ENCODE measurements around the gene FRMD3.

FRMD3 gene

DNA sequence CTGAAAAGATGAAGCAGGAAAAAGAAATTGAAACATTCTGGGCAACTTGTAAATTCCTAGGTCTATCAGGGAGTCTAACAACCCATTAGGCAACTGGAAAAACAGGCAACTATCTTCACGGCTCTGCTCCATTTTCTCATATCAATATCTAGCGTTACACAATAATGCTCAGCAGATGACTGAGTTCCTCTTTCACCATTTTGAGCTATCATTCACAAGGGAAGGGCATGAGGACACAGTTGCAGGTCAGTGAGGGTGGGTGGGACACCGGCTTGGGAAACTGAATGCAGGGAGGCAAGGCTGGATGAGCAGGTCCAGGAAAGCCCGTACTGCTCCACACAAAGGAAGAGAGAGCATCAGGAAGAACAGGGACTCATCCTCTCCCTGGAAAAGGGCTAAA is 67.0 kb downstream of the FRMD3 start:
- no peak for DNase-seq

DNA sequence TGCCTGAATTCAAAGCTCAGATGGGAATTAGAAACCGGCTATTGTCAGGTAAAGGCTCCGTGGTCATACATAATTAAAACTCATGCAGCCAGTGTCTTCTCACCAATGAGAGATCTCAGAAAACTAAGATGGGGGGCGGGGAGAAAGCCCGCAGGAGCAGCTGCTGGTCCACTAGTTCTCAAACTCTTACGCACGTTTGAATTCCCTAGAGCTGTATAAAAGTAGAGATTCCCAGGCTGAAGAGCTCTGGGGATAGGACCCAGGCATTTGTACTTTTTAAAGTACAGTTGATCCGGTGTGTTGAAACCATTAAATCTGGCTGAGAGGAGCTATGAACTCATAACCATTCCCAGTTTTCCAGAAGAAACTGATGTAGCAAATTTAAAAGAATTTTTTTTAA is 68.5 kb downstream of the FRMD3 start:
- DNase-seq: no peak

DNA sequence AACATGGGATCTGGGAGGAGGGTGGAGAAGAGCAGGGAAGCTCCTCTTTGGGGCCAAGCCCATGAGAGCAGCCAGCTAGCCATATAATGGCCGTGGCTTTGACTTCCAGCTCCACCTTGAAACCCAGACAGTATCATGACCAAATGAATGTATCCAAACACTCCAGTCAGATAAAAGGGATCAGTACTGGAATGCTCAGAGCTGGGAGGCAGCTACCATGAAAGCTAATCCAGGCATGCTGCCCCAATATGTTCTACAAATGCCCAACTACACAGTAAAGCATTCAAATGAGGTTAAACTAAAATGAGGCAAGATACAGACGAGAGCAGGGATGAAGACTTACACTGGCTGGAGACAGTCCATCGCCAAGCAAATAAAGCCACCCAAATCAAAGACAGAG is 69.4 kb downstream of the FRMD3 start:
- no peak for DNase-seq

DNA sequence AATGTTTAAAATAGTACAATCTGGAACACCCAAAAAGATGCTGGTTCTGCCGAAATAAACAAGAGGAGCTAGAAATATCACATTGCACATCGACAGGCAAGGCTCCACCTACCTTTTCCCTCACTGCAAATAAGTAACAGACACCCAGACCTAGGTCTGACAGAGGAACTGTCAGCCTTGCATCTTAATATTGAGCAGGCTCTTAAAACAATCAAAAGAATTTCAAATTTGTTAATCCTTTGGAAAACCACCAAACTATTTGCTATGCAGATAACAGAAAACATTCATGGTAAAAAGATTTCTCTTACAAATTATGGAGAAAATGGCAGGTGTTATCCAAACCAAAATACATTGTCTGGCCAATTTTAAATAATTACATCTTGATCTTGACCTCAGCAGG is 71.3 kb downstream of the FRMD3 start:
- DNase-seq: no peak

DNA sequence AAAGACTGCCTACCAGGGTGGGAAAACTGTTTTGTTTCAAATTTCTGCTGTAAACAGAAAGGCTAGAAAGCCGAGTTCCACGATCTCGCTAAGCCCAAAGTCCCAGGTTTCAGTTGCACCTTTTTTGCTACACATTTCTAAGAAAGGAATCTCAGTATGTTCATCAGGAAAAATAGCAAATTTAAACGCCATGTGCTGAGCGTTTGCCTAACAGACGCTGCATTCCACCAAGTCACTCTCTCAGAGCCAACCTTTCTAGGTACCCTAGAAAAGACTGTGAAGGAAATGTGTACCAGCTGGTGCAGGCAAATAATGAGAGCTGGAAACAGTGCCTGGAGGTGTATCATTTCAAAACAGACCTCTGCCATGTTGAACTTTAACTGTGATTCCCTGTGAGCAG is 71.8 kb downstream of the FRMD3 start:
- no peak for DNase-seq

DNA sequence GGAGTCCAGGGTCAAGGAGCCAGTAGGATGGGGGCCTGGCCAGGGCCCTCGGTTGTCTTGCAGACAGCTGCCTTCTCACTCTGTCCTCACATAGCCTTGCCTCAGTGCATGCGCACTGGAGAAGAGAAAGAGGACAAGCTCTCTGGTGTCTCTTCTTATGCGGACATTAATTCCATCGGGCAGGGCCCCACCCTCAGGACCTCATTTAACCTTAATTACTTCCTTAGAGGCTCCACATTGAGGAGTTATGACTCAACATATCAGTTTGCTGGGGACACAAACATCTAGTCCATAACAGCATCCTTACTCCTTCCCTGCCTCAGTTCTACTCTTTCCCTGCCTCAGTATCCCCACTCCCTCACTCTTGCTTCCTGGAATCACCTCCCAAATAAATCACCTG is 78.4 kb downstream of the FRMD3 start:
- DNase-seq: no peak

DNA sequence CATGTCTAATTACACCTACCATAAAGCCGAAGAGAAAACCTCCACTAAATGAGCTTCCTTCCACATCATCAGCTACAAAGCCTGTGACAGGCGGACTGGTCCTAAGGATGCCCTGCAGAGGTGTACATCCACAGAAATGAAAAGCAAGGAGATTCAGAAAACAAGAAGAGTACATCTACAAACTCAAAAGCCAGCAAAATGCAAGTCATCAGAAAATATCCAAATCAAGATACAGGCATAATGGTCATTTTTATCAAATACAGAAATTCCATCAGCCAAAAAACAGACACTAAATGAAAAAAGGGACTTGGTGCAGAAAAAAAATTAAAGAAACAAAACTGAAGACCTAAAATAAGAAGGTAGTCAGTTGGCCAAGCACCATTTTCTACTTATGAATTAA is 79.7 kb downstream of the FRMD3 start:
- no peak for DNase-seq

DNA sequence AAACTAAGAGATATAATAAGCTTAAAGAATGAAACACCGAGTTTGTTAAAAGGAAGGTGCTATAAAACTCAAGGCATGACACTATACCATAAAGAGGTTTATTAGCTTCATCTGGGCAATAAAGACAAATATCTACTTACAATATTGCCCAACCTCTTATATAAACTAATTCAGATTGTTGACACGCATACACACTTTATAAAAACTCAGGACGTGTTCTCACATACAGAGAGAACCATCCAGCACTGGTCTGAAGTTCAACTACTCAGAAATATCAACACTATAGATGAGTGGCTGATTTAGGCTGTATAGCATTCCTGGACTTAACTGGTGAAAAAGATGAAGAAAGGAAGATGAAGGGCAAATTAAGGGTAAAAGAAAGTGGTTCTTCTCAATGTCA is 81.2 kb downstream of the FRMD3 start:
- no peak for DNase-seq

DNA sequence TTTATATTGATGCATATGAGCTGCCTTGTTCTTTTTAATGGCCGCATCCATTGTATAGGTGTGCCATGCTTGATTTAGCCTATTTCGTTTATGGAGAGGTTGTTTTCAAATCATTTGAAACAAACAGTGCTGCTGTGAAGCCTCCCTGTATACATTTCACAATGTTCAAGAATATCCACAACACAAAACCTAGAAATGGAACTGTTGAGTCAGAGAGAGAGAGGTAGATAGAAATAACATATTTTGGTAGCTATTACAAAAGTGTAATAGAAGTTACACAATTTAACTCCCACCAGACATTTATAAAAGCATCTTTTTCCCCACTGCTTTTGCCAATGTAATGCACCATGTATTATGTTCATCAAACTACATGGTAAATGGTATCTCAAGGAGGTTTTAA is 82.0 kb downstream of the FRMD3 start:
- no peak for DNase-seq

DNA sequence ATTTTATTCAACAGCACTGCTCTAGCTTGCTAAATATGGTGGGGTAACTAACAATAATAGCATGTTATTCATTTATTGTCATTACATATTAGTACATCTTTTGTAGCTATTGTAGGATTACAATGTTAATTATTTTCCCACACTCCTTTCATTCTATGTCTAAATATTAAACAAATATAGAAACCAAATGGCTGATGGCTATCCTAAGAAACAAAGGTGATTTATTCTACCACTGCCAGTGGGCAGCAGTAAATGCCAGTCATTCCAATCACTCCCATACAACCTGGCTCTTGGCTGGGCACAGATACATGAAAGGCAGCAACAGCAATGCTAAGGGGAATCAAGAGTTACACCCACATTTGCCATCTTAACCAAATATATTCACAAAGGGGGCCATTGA is 84.1 kb downstream of the FRMD3 start:
- no peak for DNase-seq

DNA sequence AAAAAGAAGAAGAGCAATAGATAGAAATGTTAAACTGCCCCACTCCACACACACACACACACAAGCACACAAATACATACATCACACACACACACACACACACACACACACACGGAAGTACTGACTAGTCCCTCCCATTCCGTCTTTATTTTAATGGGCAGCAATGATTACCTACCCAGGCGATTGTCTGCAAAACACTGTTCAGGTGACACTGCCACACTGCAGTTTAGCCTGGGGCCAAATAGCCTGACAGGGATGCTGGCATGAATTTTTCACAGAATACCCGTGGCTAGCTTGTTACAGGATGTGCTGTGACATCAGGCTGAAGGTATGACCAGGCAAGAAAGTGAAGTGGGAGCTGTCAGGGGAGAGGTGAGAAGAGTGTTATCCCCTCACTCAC is 86.9 kb downstream of the FRMD3 start:
- DNase-seq: peak; percentile 27

DNA sequence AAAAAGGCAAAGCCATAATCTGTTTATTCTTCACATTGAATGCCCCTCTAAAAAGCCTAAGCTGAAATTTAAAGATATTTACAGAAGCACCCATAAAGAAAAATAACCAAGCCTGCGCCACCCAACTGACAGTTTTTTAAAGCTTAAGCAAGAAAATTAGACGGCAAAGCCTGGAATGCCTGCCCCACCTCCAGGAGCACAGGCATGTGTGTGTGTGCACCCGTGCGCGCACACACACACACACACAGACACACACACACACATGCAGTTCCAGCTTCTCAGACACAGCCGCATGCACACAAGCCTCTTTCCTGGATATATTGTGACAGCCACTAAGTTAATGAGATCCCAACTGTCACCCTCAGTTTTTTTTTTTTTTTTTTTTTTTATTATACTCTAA is 88.2 kb downstream of the FRMD3 start:
- peak; percentile 28 for DNase-seq

DNA sequence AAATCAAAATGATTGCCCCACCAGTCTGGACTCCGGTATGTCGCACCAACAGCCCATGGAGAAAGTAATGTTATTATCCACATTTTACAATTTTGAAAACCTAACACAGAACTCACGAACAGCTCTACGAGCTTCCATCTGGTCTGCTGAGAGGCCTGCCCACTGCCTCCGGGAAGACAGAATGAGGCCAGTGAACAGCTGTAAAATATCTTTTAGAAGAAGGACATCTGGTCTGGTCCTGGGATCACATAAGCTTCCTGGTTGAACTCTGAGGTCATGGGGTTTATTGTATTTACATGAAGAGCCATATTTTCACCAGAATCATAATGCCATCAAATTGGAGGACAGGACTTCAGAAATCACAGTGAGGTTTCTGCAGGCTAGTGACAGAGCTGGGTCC is 89.0 kb downstream of the FRMD3 start:
- no peak for DNase-seq

DNA sequence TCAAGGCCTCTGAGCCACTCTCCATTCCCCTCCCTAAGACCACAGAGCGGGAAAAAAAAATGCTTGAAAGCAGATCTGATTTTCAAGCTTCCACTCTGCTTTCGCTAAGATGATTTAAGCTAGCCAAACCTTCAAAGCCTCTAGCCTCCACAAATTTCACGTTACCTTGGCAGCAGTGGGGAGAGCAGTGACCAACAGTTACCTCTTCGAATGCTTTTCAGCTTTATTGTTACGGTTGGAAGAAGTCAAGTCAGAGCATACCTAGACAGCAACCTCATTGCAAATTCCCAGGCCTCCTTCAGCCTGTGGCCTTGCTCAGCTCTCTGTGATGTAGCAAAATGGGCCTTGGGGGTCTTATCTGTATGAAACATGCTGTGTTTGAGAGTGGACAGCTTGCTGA is 89.6 kb downstream of the FRMD3 start:
- DNase-seq: no peak

DNA sequence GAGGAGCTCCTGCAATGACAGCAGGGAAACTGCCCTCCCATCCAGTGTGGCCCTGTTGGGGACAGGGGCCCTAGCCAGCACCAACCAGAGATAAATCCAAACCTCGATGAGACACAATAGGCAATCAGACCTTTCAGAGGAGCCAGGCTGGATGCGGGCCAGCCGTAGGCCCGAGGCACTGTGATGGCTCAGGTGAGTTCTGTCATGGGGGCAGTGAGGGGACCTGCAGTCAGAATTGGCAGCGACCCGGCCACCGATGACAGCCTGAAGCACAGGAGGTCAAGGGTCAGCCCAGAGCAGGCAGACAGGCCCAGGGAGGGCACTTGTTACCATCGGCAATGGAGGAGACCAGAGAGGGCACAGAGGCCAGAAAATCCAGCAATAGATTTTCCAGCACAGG is 90.8 kb downstream of the FRMD3 start:
- no peak for DNase-seq

DNA sequence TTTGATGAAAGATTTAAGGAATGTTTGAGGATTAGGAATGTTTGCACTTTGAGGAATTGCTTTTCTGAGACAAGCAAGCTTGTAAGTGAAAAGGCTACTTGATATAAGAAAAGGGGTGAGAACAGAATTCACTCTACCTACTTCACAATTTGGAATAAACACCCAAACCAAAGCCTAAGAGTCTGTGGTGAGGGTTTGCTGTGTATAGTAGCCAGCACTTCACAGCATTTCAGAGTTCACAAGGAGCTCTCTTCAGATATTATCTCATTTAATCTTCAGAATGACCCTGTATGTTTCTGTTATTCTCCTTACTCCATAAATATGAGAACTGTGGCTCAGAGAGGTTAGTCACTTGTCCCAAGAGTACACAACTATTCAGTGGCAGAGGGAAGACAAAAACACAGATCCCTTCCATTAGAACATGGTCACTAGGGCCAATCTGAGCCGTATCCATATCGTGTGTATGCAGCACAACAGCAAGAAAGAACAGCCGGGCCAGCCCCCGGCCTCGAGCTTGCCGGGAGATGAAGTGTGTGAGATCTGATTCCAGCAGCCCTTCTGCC is 92.4 kb downstream of the FRMD3 start:
- no peak for DNase-seq

DNA sequence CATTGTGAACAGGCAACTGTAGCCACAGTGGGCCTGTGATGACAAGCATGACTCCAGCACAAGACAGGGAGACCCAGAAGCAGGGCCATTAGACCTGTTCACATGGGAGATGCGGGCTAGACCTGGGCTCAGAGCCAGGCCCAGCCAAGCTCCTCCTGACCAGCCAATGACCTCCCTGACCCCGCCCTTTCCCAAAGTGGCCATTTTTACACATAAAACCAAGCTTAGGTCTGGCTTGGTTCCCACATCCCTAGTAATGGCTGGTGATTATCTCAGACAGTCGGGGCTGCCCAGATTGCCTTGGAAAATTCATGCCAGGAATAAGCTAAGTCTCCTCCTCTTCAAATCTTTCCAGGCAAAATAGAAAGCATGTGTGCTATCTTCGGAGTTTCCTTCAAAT is 94.1 kb downstream of the FRMD3 start:
- DNase-seq: no peak

DNA sequence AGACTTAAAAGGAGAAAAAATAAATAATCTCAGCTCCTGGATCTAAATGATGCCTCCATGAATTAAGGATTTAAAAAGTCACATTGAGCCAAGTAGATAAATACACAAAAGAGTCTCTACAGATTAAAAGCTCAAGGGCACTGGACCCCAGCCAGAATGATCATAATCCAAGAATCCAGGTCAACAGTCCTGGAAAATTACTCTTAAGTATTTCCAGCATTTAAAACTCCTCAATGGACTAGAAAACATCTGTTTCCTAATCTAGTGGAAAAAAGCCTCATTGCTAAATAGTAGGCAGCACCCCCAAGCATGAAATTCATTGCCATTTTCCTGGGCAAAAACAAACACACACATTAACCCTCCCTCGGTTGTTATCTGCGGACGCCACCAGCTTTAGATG is 96.8 kb downstream of the FRMD3 start:
- DNase-seq: no peak

DNA sequence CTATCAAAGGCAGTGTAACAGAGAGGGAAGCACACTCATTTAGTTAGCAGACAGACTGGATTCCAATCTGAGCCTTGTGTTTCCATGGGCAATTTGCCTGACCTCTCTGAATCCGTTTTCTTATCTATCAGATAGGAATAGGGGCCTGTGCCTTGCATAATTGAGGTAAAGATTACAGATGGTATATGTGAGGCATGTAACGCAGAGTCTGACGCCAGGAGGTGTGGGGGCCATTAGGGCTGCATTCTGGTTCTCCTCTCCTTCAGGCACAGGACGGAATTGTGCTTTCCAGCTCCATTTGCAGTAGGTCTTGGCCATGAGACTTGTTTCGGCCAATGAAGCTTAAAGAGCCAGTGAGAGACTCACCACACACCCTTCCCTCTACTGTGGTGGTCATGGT is 97.6 kb downstream of the FRMD3 start:
- no peak for DNase-seq

DNA sequence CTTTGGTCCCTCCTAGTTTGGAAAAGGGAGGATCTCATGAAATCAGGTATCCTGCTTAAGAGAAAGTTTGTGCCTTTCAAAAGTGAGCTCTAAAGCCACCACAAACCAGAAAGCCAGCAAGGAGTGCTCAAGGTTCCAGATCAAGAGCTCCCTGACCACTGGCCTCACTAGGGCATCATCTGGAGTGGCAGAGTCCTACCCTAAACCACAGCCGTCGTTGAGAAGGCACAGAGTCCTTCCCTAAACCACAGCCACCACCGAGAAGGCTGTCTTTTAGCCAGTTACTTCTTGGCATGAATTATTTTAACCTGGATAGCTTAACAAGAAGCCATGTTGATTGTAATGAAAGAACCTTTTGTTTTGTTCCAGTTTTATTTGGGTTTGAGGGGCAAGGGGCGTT is 102.9 kb downstream of the FRMD3 start:
- no peak for DNase-seq

DNA sequence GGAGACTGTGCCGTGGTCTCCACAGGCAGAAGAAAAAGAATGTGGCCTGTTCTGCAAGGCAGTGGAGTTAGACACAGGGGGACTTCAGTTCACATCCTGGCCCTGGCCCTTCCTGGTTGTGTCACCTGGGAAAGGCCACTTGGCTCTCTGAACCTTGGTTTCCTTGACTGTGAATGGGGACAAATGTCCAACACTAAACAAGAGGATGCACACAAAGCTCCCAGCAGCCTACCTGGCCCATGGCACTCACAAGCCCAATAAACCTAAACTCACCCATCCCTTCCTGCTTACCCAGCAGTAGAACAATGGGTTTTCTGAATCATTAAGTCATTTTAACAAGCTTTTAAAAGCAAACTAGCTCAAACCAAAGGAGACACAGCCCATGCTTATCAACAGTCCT is 103.9 kb downstream of the FRMD3 start:
- DNase-seq: no peak

DNA sequence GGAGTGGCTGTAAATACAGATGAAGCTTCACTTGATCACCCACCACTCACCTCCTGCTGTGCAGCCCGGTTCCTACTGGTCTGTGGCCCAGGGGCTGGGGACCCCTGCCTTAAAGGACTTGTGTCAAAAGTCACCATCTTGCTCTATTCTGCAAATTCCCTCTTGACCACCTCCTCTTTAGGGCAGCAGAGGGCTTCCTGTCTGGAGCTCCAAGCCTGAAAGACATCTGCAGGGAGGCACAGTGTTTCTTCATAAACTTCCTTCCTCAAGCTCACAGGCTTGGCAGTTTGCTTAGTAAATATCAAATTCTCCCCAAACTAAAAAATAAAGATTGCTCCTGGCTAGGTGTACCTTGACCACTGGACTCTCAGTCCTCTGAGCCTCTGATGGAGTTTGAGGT is 104.4 kb downstream of the FRMD3 start:
- DNase-seq: no peak

DNA sequence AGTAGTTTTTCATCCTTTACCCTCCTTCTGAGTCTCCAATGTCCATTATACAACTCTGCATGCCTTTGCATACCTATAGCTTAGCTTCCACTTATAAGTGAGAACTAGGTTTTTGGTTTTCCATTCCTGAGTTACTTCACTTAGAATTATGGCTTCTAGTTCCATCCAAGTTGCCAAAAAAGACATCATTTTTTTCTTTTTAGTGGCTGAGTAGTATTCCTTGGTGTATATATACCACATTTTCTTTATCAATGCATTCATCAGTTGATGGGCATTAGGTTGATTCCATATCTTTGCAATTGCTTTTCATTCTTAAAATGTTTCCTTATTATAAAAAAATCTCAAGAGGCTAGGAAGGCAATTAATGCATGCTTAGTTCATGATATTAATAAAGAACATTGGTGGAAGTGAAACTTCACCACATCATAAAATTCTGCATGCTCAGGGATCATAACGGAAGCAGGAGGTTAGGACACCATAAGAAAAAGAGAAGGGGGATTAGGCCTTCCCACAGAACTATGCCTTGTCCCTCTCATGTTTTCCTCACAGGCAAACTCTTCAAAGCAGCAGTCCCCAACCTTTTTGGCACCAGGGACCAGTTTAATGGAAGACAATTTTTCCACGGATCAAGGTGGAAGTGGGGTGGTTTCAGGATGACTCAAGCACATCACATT is 105.2 kb downstream of the FRMD3 start:
- no peak for DNase-seq

DNA sequence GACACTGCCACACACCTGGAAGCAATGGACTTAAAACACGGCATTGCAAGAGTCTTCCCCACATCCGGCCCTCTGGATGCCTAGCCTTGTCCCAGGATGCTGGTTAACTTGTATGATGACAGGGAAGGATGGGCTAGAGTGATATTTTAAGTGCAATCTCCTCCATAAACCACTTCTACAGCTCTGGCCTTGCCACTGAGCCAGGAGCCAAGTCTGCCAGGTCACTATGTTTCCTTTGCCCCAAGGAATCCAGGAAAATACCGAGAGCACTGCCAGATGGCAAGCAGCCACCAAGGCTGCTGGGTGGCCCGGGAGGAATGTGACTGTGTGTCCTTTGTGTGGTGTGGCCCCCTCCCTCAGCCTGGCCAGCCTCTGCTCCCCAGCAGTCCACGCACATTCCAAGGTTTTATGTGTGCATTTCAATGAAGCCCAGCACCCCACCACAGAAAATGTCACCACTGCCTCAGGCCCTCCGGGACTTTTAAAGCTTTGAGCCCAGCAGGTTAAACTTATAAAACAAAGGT is 106.0 kb downstream of the FRMD3 start:
- no peak for DNase-seq
